ENCODE results near the gene DLGAP4. TPM values are rescaled to one million over a fixed set of nuclear protein-coding genes. Genes with fewer than 3 reads are reported as not detected.

The DLGAP4 gene
- total and polyA plus RNA-seq, 9 of the 15 experiments (the other 6 are each of a cell fraction or from before 2014, with no cell fraction given) = 0.31 to 34.1 (median 4.5) TPM

DNA sequence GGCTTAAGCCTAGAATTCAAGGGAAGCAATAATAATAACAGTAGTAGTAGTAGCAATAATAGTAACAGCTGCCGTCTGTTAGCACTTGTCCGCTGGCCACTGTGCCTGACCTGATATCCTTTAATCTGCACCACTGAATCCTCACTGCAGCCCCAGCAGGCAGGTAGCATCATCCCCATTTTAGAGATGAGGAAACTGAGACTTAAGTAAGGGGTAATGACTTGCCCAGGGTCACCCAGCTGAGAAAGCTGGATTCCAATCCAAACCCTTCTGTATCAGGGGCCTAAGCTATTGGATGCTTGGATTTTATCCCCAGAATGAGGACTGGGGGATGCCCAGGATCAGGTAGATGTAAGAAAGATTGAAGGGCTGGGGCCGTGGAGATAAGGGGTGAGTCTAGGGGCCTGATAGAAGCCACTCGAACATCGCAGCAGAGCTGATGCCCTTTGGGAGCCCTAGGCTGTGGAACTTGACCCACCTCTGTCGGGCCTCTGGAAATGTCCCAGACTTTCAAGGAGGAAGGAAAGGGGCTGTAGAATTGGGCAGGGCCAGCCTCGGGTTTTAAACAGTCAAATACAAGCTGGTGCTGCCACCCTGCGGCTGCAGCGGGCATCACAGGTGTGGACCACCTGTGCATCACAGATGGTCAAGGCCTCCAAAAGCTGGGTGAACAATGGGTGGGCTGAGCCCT lies 133.0 kb downstream of the DLGAP4 start:
- peak; percentile 57 for ATAC-seq
- Histone ChIP-seq H3K9ac (ENCODE audit: insufficient read depth in 1 of 2, low read depth in 2 of 2, low read length in 2 of 2) (no peak overlapping the region), H3K4me1 (replicated peaks in 1 of 2; ENCODE audit: control insufficient read depth in 2 of 2, insufficient read depth in 2 of 2, low read length in 2 of 2) (peaks cover 5 to 18% of the 10 kb centered on the region in 2 experiments; a peak in 3 of 5 replicates), H3K27ac (ENCODE audit: extremely low read depth, low read depth, low read length) (no peak overlapping the region), H3K9me3 (replicated peaks; ENCODE audit: control insufficient read depth, insufficient read depth, low read depth, low read length) (no peaks in the 10 kb centered on the region), H3K36me3 (ENCODE audit: control insufficient read depth, insufficient read depth, low read length) (no peaks in the 10 kb centered on the region), H3K27me3 (ENCODE audit: control insufficient read depth in 2 of 2, insufficient read depth in 2 of 2, low read length in 2 of 2) (peaks cover 0 to 46% of the 10 kb centered on the region in 2 experiments; a peak in 2 of 5 replicates), H3K79me2 (ENCODE audit: control insufficient read depth, insufficient read depth, low read length) (no peaks in the 10 kb centered on the region; the same call in 2 of the 3 replicates), H3K4me3 (no peak overlapping the region), H4K20me1 (replicated peaks; ENCODE audit: control insufficient read depth, insufficient read depth, low read length) (peaks cover 11% of the 10 kb centered on the region), H2AFZ (ENCODE audit: low read depth, low read length) (no peak overlapping the region), H3K9me1 (ENCODE audit: control insufficient read depth, insufficient read depth, low read length) (no peaks in the 10 kb centered on the region), H3K4me2 (ENCODE audit: insufficient read depth, low read length) (no peak overlapping the region)
- 4% methylated on average over 9 of the region's 9 CpGs for WGBS (ENCODE audit: insufficient coverage, low coverage, missing lambda C conversion rate)
- intact Hi-C loops (cut with micrococcal nuclease) (loop anchor here (1.0 to 10.0 kb wide), 4 partner anchors 106 to 442 kb away; partner anchors contain the start of gene MYL9), in situ Hi-C loops (cut with MboI) (loop anchor here (25.0 kb wide), 2 partner anchors 227 to 452 kb away; no protein-coding TSS in a partner anchor)
- FAIRE-seq = peak; percentile 87
- CTCF ChIA-PET (ENCODE audit: low intra/inter-chr PET ratio) = interaction anchor here (0.6 to 1.4 kb wide), 7 partner anchors 54 to 240 kb away, joined by 3 to 7 read pairs (median 4); no protein-coding TSS in a partner anchor
- DNase-seq (ENCODE audit: extremely low read depth in 1 of 4, low spot score in 3 of 4) = peak; percentile 64 to 82 (median 71)
- POLR2A ChIA-PET = interaction anchor here (0.6 to 0.9 kb wide), 5 partner anchors 9 to 264 kb away, joined by 3 read pairs; no protein-coding TSS in a partner anchor
- BruUV-seq (replicated peaks) = no TSS peak
- 0 out of 2 replicates have a peak, but pooled peaks have one; percentile 41 for TF ChIP-seq KLF16 (IDR thresholded peaks at IDR 0.05)
- peak in 1 of 2 experiments; percentile 34; a peak in 1 of 4 replicates for TF ChIP-seq KDM1A (IDR thresholded peaks at IDR 0.05)
- TF ChIP-seq NELFE (IDR thresholded peaks at IDR 0.05; ENCODE audit: insufficient read depth, insufficient read length) = no peak
- no peak for TF ChIP-seq XRCC5 (IDR thresholded peaks at IDR 0.05; ENCODE audit: low read depth, low read length)
- TF ChIP-seq REST (IDR thresholded peaks at IDR 0.05; ENCODE audit: borderline replicate concordance) = peak; percentile 79
- no peak for TF ChIP-seq REST (CRISPR knock-in tag; IDR thresholded peaks at IDR 0.05; ENCODE audit: low read depth)
- TF ChIP-seq, protein P1, sequence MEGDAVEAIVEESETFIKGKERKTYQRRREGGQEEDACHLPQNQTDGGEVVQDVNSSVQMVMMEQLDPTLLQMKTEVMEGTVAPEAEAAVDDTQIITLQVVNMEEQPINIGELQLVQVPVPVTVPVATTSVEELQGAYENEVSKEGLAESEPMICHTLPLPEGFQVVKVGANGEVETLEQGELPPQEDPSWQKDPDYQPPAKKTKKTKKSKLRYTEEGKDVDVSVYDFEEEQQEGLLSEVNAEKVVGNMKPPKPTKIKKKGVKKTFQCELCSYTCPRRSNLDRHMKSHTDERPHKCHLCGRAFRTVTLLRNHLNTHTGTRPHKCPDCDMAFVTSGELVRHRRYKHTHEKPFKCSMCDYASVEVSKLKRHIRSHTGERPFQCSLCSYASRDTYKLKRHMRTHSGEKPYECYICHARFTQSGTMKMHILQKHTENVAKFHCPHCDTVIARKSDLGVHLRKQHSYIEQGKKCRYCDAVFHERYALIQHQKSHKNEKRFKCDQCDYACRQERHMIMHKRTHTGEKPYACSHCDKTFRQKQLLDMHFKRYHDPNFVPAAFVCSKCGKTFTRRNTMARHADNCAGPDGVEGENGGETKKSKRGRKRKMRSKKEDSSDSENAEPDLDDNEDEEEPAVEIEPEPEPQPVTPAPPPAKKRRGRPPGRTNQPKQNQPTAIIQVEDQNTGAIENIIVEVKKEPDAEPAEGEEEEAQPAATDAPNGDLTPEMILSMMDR (IDR thresholded peaks at IDR 0.05 in 2 of 3, conservative IDR thresholded peaks at IDR 0.05 in 1 of 3; ENCODE audit: insufficient read depth in 2 of 3, low read depth in 1 of 3, low read length in 3 of 3) = peak; percentile 89 to 95 (median 94)
- TF ChIP-seq FOS (IDR thresholded peaks at IDR 0.05; ENCODE audit: extremely low read depth, insufficient read length) = no peak
- TF ChIP-seq, protein P2, sequence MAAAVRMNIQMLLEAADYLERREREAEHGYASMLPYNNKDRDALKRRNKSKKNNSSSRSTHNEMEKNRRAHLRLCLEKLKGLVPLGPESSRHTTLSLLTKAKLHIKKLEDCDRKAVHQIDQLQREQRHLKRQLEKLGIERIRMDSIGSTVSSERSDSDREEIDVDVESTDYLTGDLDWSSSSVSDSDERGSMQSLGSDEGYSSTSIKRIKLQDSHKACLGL (CRISPR knock-in tag; IDR thresholded peaks at IDR 0.05; ENCODE audit: borderline replicate concordance, poor library complexity, severe bottlenecking) = no peak
- no peak for TF ChIP-seq LCOR (CRISPR knock-in tag; IDR thresholded peaks at IDR 0.05)

Measured in K562 (cell line).